ENCODE measurements around the gene MAPK7. TPM values are rescaled to one million over a fixed set of nuclear protein-coding genes. Genes with fewer than 3 reads are reported as not detected.

The MAPK7 gene
- total RNA-seq, 2 experiments from 2014 or later, result 25.1 to 27.1 TPM

- ATAC-seq (no peak), DNase-seq (no peak)
- no peaks in the 10 kb centered on the region for H3K9me3 Mint-ChIP-seq
- CTCF ChIA-PET, result interaction anchor here (2.9 kb wide), 1 partner anchor 32 kb away, joined by 7 read pairs; no protein-coding TSS in a partner anchor
- H3K4me3 Mint-ChIP-seq, result no peak overlapping the region
- no peak overlapping the region for H3K27ac Mint-ChIP-seq
- H3K27me3 Mint-ChIP-seq, result no peaks in the 10 kb centered on the region
- peaks cover 2% of the 10 kb centered on the region for H3K4me1 Mint-ChIP-seq (ENCODE audit: low read depth)
- H3K36me3 Mint-ChIP-seq (ENCODE audit: low read depth), result no peaks in the 10 kb centered on the region
- POLR2A ChIA-PET, result no interaction called here
- intact Hi-C loops (cut with micrococcal nuclease), result no loop called here
- no peak for TF ChIP-seq CTCF (IDR thresholded peaks at IDR 0.05)
Measured at GRCh38 chr17:19415311-19415710, 37.0 kb downstream of the MAPK7 start.

GRCh38 chr17:19415806-19416775 is 37.8 kb downstream of the MAPK7 start:
- no peaks in the 10 kb centered on the region for H3K9me3 Mint-ChIP-seq
- intact Hi-C loops (cut with micrococcal nuclease), result no loop called here
- TF ChIP-seq CTCF (IDR thresholded peaks at IDR 0.05), result no peak
- POLR2A ChIA-PET, result interaction anchor here (0.6 kb wide), 1 partner anchor 51 kb away, joined by 3 read pairs; no protein-coding TSS in a partner anchor
- DNase-seq (no peak), ATAC-seq (no peak)
- no peak overlapping the region for H3K4me3 Mint-ChIP-seq
- peaks cover 2% of the 10 kb centered on the region for H3K4me1 Mint-ChIP-seq (ENCODE audit: low read depth)
- H3K36me3 Mint-ChIP-seq (ENCODE audit: low read depth), result no peaks in the 10 kb centered on the region
- H3K27ac Mint-ChIP-seq, result no peak overlapping the region
- CTCF ChIA-PET, result interaction anchor here (2.9 kb wide), 1 partner anchor 31 kb away, joined by 7 read pairs; no protein-coding TSS in a partner anchor
- no peaks in the 10 kb centered on the region for H3K27me3 Mint-ChIP-seq

- no peak overlapping the region for H3K4me3 Mint-ChIP-seq
- intact Hi-C loops (cut with micrococcal nuclease), result no loop called here
- DNase-seq (no peak), ATAC-seq (no peak)
- H3K27me3 Mint-ChIP-seq, result peaks cover 1% of the 10 kb centered on the region
- POLR2A ChIA-PET, result no interaction called here
- H3K9me3 Mint-ChIP-seq, result no peaks in the 10 kb centered on the region
- TF ChIP-seq CTCF (IDR thresholded peaks at IDR 0.05), result no peak
- no peaks in the 10 kb centered on the region for H3K36me3 Mint-ChIP-seq (ENCODE audit: low read depth)
- CTCF ChIA-PET, result interaction anchor here (0.9 kb wide), 1 partner anchor 10 kb away, joined by 3 read pairs; no protein-coding TSS in a partner anchor
- peaks cover 2% of the 10 kb centered on the region for H3K4me1 Mint-ChIP-seq (ENCODE audit: low read depth)
- H3K27ac Mint-ChIP-seq, result no peak overlapping the region
Measured at GRCh38 chr17:19417611-19418010, 39.3 kb downstream of the MAPK7 start.

GRCh38 chr17:19418251-19418992 is 40.1 kb downstream of the MAPK7 start:
- Mint-ChIP-seq H3K36me3 (ENCODE audit: low read depth) (no peaks in the 10 kb centered on the region), H3K27ac (no peak overlapping the region), H3K9me3 (no peaks in the 10 kb centered on the region), H3K27me3 (peaks cover 1% of the 10 kb centered on the region), H3K4me3 (no peak overlapping the region), H3K4me1 (ENCODE audit: low read depth) (peaks cover 2% of the 10 kb centered on the region)
- ChIA-PET CTCF (no interaction called here), POLR2A (no interaction called here)
- intact Hi-C loops (cut with micrococcal nuclease), result no loop called here
- ATAC-seq (peak; percentile 77), DNase-seq (peak; percentile 29)
- no peak for TF ChIP-seq CTCF (IDR thresholded peaks at IDR 0.05)
